ENCODE measurements around the gene NTM. TPM values are rescaled to one million over a fixed set of nuclear protein-coding genes. Genes with fewer than 3 reads are reported as not detected.

Gene NTM
- total RNA-seq, 1 experiment from 2014 or later = 8.6 TPM

- CTCF ChIA-PET = no interaction called here
- intact Hi-C loops (cut with micrococcal nuclease; ENCODE audit: unreplicated experiment) = no loop called here
Measured at GRCh38 chr11:132285631-132286030, 915.2 kb downstream of the NTM start.

GRCh38 chr11:132286106-132286505 lies 915.7 kb downstream of the NTM start:
- POLR2A ChIA-PET (ENCODE audit: low non-redundant PET) = no interaction called here
- no TSS peak for BruUV-seq (replicated peaks)
- DNase-seq (ENCODE audit: low spot score) = no peak
- Histone ChIP-seq H3K4me1 (ENCODE audit: insufficient read depth, low read length, poor library complexity, severe bottlenecking) (no peaks in the 10 kb centered on the region), H3K27me3 (replicated peaks; ENCODE audit: insufficient read depth, low read depth, low read length, poor library complexity) (peaks cover 31% of the 10 kb centered on the region), H3K4me3 (ENCODE audit: low read depth, low read length, poor library complexity, severe bottlenecking) (no peak overlapping the region), H3K9me3 (ENCODE audit: low read depth, low read length, poor library complexity, severe bottlenecking) (no peaks in the 10 kb centered on the region), H3K36me3 (ENCODE audit: insufficient read depth, low read length, poor library complexity, severe bottlenecking) (no peaks in the 10 kb centered on the region), H3K27ac (ENCODE audit: low read depth, low read length, poor library complexity, severe bottlenecking) (no peak overlapping the region)
- CTCF ChIA-PET = no interaction called here
- TF ChIP-seq CTCF (conservative IDR thresholded peaks at IDR 0.05; ENCODE audit: low read depth, low read length) (no peak), EZH2 (IDR thresholded peaks at IDR 0.05; ENCODE audit: borderline replicate concordance, low read depth, low read length, poor library complexity, severe bottlenecking) (no peak)
- intact Hi-C loops (cut with micrococcal nuclease; ENCODE audit: unreplicated experiment) = no loop called here

More at GRCh38 chr11:132285631-132286030, 915.2 kb downstream of the NTM start:
- Histone ChIP-seq H3K9me3 (ENCODE audit: low read depth, low read length, poor library complexity, severe bottlenecking) (no peaks in the 10 kb centered on the region), H3K36me3 (ENCODE audit: insufficient read depth, low read length, poor library complexity, severe bottlenecking) (no peaks in the 10 kb centered on the region), H3K27me3 (replicated peaks; ENCODE audit: insufficient read depth, low read depth, low read length, poor library complexity) (peaks cover 29% of the 10 kb centered on the region), H3K27ac (ENCODE audit: low read depth, low read length, poor library complexity, severe bottlenecking) (no peak overlapping the region), H3K4me3 (ENCODE audit: low read depth, low read length, poor library complexity, severe bottlenecking) (no peak overlapping the region), H3K4me1 (ENCODE audit: insufficient read depth, low read length, poor library complexity, severe bottlenecking) (no peaks in the 10 kb centered on the region)
- no peak for TF ChIP-seq CTCF (conservative IDR thresholded peaks at IDR 0.05; ENCODE audit: low read depth, low read length)
- TF ChIP-seq EZH2 (IDR thresholded peaks at IDR 0.05; ENCODE audit: borderline replicate concordance, low read depth, low read length, poor library complexity, severe bottlenecking) = no peak
- no peak for DNase-seq (ENCODE audit: low spot score)
- POLR2A ChIA-PET (ENCODE audit: low non-redundant PET) = no interaction called here
- BruUV-seq (replicated peaks) = no TSS peak

GRCh38 chr11:132288036-132288435 lies 917.6 kb downstream of the NTM start:
- CTCF ChIA-PET = no interaction called here

More at GRCh38 chr11:132288036-132288435, 917.6 kb downstream of the NTM start:
- Histone ChIP-seq H3K36me3 (ENCODE audit: insufficient read depth, low read length, poor library complexity, severe bottlenecking) (no peaks in the 10 kb centered on the region), H3K4me3 (ENCODE audit: low read depth, low read length, poor library complexity, severe bottlenecking) (no peak overlapping the region), H3K4me1 (ENCODE audit: insufficient read depth, low read length, poor library complexity, severe bottlenecking) (no peaks in the 10 kb centered on the region), H3K27me3 (replicated peaks; ENCODE audit: insufficient read depth, low read depth, low read length, poor library complexity) (peaks cover 36% of the 10 kb centered on the region), H3K9me3 (ENCODE audit: low read depth, low read length, poor library complexity, severe bottlenecking) (no peaks in the 10 kb centered on the region), H3K27ac (ENCODE audit: low read depth, low read length, poor library complexity, severe bottlenecking) (no peak overlapping the region)
- intact Hi-C loops (cut with micrococcal nuclease; ENCODE audit: unreplicated experiment) = no loop called here
- POLR2A ChIA-PET (ENCODE audit: low non-redundant PET) = no interaction called here
- DNase-seq (ENCODE audit: low spot score) = no peak
- TF ChIP-seq EZH2 (IDR thresholded peaks at IDR 0.05; ENCODE audit: borderline replicate concordance, low read depth, low read length, poor library complexity, severe bottlenecking) (no peak), CTCF (conservative IDR thresholded peaks at IDR 0.05; ENCODE audit: low read depth, low read length) (no peak)
- no TSS peak for BruUV-seq (replicated peaks)
